Gastrocnemius medialis (tissue), 4 donors: ENCODE measurements around the gene TMEM175. TPM values are rescaled to one million over a fixed set of nuclear protein-coding genes. Genes with fewer than 3 reads are reported as not detected.

Experiments used
- ATAC-seq, 2 donors: fragments of 150-250 bp; one replicate each; pipeline ENCODE4 v1.9.1; 2016
- DNase-seq, 2 donors: peaks; one replicate each; pipeline ENCODE4 v3.0.0-alpha.2; 2019
- H3K27ac ChIP-seq, 4 donors: fragments of 200-600 bp; sonication (generic); 1 replicate in 1 of 4; 2 replicates in 3 of 4; pipeline ENCODE4 v1.5.1; 2016 to 2018; ENCODE audit warnings: mild to moderate bottlenecking in 2 of 4, moderate library complexity in 1 of 4
- H3K27me3 ChIP-seq, 3 donors: fragments of 200-600 bp; sonication (generic) in 2 of 3; 1 replicate in 1 of 3; 2 replicates in 2 of 3; pipeline versions ENCODE4 v1.5.1 to v1.6.0; 2016 to 2019; ENCODE audit warnings: mild to moderate bottlenecking in 1 of 3, moderate library complexity in 1 of 3
- H3K36me3 ChIP-seq, 2 donors: fragments of 200-600 bp; sonication (generic) in 1 of 2; one replicate each; pipeline ENCODE4 v1.5.1; 2017 to 2018
- H3K4me1 ChIP-seq, 2 donors: fragments of 200-600 bp; sonication (generic) in 1 of 2; one replicate each; pipeline ENCODE4 v1.5.1; 2016 to 2017; ENCODE audit warnings: mild to moderate bottlenecking in 2 of 2
- H3K4me3 ChIP-seq, 4 donors: fragments of 200-600 bp; sonication (generic) in 3 of 4; 1 replicate in 1 of 4; 2 replicates in 3 of 4; pipeline ENCODE4 v1.5.1; 2016 to 2019; ENCODE audit warnings: mild to moderate bottlenecking in 2 of 4
- H3K9me3 ChIP-seq, 3 donors: fragments of 200-600 bp; sonication (generic) in 2 of 3; 1 replicate in 1 of 3; 2 replicates in 2 of 3; pipeline ENCODE4 v1.5.1; 2016 to 2019
- CTCF ChIP-seq, 5 experiments: fragments of 450-650 bp in 3 of 5; fragments of 200-600 bp in 2 of 5; sonication (generic) in 2 of 5; IDR thresholded peaks in 4 of 5; conservative IDR thresholded peaks in 1 of 5; 1 replicate in 4 of 5; 2 replicates in 1 of 5; pipeline ENCODE4 v1.5.1; 2016 to 2019; ENCODE audit warnings: antibody characterized with exemption in 5 of 5, mild to moderate bottlenecking in 3 of 5, moderate library complexity in 3 of 5
- POLR2A ChIP-seq, 2 donors: fragments of 450-650 bp; IDR thresholded peaks; one replicate each; pipeline ENCODE4 v1.6.1; 2017; ENCODE audit warnings: antibody characterized with exemption in 2 of 2, mild to moderate bottlenecking in 2 of 2, moderate library complexity in 2 of 2
- in situ Hi-C, 4 donors: fragments of 200-750 bp; cut with MboI; loops; one replicate each; pipeline versions ENCODE4 v1.15.0 to v1.8.0; 2017; ENCODE audit warnings: low sequenced_read_pairs in 4 of 4
- intact Hi-C: fragments of 100-400 bp; cut with DNase I; formaldehyde crosslinking; loops from one replicate; pipeline ENCODE4 v1.15.1; 2023; ENCODE audit warnings: low total_unique reads
- total RNA-seq, 4 donors: library from RNA; depleted of rRNA; stranded (reverse); fragments of >200 nt; gene quantifications; one replicate each; pipeline versions ENCODE4 v1.1.0 to v1.2.3, GENCODE V29; 2016

The TMEM175 gene
- total RNA-seq, 4 donors from 2014 or later: 15.3 to 29.6 (median 20.8) TPM

- intact Hi-C loops: no loop called here
- Histone ChIP-seq H3K9me3 (no peaks in the 10 kb centered on the region), H3K27ac (no peak overlapping the region), H3K4me3 (no peak overlapping the region), H3K36me3 (peaks cover 0 to 73% of the 10 kb centered on the region in 2 donors), H3K27me3 (no peaks in the 10 kb centered on the region), H3K4me1 (no peaks in the 10 kb centered on the region)
- in situ Hi-C loops: no loop called here
- DNase-seq (no peak), ATAC-seq (no peak)
- TF ChIP-seq CTCF (IDR thresholded peaks at IDR 0.05 in 4 of 5, conservative IDR thresholded peaks at IDR 0.05 in 1 of 5) (no peak), POLR2A (IDR thresholded peaks at IDR 0.05) (no peak)
These were observed 38.8 kb upstream of the TMEM175 start for GRCh38 chr4:893276-893994.

GRCh38 chr4:893995-894705 is 38.1 kb upstream of the TMEM175 start:
- intact Hi-C loops: no loop called here
- in situ Hi-C loops: no loop called here
- no peaks in the 10 kb centered on the region for H3K9me3 ChIP-seq
- DNase-seq (no peak), ATAC-seq (no peak)
- H3K27ac ChIP-seq: no peak overlapping the region
- TF ChIP-seq CTCF (IDR thresholded peaks at IDR 0.05 in 4 of 5, conservative IDR thresholded peaks at IDR 0.05 in 1 of 5) (no peak), POLR2A (IDR thresholded peaks at IDR 0.05) (no peak)
- H3K27me3 ChIP-seq: no peaks in the 10 kb centered on the region
- no peak overlapping the region for H3K4me3 ChIP-seq
- H3K4me1 ChIP-seq: no peaks in the 10 kb centered on the region
- peaks cover 0 to 66% of the 10 kb centered on the region in 2 donors for H3K36me3 ChIP-seq

- in situ Hi-C loops (no loop called here), intact Hi-C loops (no loop called here)
- Histone ChIP-seq H3K27me3 (no peaks in the 10 kb centered on the region), H3K4me3 (no peak overlapping the region), H3K9me3 (no peaks in the 10 kb centered on the region), H3K27ac (no peak overlapping the region), H3K4me1 (no peaks in the 10 kb centered on the region), H3K36me3 (peaks cover 0 to 52% of the 10 kb centered on the region in 2 donors)
- DNase-seq: no peak
- no peak for ATAC-seq
- TF ChIP-seq CTCF (IDR thresholded peaks at IDR 0.05 in 4 of 5, conservative IDR thresholded peaks at IDR 0.05 in 1 of 5): no peak
- TF ChIP-seq POLR2A (IDR thresholded peaks at IDR 0.05): no peak
These were observed 36.7 kb upstream of the TMEM175 start for GRCh38 chr4:895596-895995.

GRCh38 chr4:896216-896615 is 36.0 kb upstream of the TMEM175 start:
- H3K27ac ChIP-seq: no peak overlapping the region
- ATAC-seq (no peak), DNase-seq (no peak)
- H3K36me3 ChIP-seq: peaks cover 0 to 52% of the 10 kb centered on the region in 2 donors
- no peaks in the 10 kb centered on the region for H3K27me3 ChIP-seq
- TF ChIP-seq CTCF (IDR thresholded peaks at IDR 0.05 in 4 of 5, conservative IDR thresholded peaks at IDR 0.05 in 1 of 5): no peak
- TF ChIP-seq POLR2A (IDR thresholded peaks at IDR 0.05): no peak
- in situ Hi-C loops (no loop called here), intact Hi-C loops (no loop called here)
- no peaks in the 10 kb centered on the region for H3K9me3 ChIP-seq
- no peak overlapping the region for H3K4me3 ChIP-seq
- H3K4me1 ChIP-seq: no peaks in the 10 kb centered on the region
